HL-60 (cell line): ENCODE data around the gene UHRF1.

Experiments used
- DNase-seq, 2 experiments: peaks; one replicate each; pipeline ENCODE4 v3.0.0-alpha.2; 2010 to 2020; ENCODE audit warnings: low read depth in 1 of 2, low spot score in 1 of 2
- H3K27ac ChIP-seq: fragments of 250-450 bp; sonication (Bioruptor Pico); replicated peaks from 2 replicates; pipeline ENCODE4 v1.5.1; 2020; ENCODE audit warnings: mild to moderate bottlenecking, moderate library complexity
- H3K27me3 ChIP-seq: fragments of 250-450 bp; sonication (Bioruptor Pico); 2 replicates; pipeline ENCODE4 v1.5.1; 2021; ENCODE audit warnings: mild to moderate bottlenecking, moderate library complexity; ENCODE audit not compliant: insufficient read depth, poor library complexity, severe bottlenecking
- H3K4me3 ChIP-seq: replicated peaks from 2 replicates; pipeline ENCODE4 v1.5.1; 2011; ENCODE audit warnings: mild to moderate bottlenecking, control low read depth, low read length; ENCODE audit not compliant: insufficient read depth
- CTCF ChIP-seq: IDR thresholded peaks from one replicate; pipeline ENCODE4 v1.5.1; 2011; ENCODE audit warnings: low read length, control low read depth, inconsistent platforms; ENCODE audit not compliant: insufficient read depth
- GABPA ChIP-seq: IDR thresholded peaks from 2 replicates; pipeline ENCODE4 v1.6.1; 2012; ENCODE audit warnings: low read depth
- POLR2AphosphoS5 ChIP-seq: IDR thresholded peaks from 2 replicates; pipeline ENCODE4 v1.6.1; 2012; ENCODE audit warnings: low read depth
- SPI1 ChIP-seq: IDR thresholded peaks from 2 replicates; pipeline ENCODE4 v1.6.1; 2012; ENCODE audit warnings: low read depth, mild to moderate bottlenecking, borderline replicate concordance
- TF ChIP-seq, protein P1 (sequence below): IDR thresholded peaks from 2 replicates; pipeline ENCODE4 v1.6.1; 2012; ENCODE audit warnings: low read depth; ENCODE audit not compliant: insufficient replicate concordance

Gene UHRF1

GRCh38 chr19:4906963-4907362 is 2.3 kb upstream of the UHRF1 start:
- no peaks in the 10 kb centered on the region for H3K27me3 ChIP-seq
- TF ChIP-seq CTCF (no peak), GABPA (no peak), POLR2AphosphoS5 (no peak), SPI1 (no peak)
- TF ChIP-seq, protein P1, sequence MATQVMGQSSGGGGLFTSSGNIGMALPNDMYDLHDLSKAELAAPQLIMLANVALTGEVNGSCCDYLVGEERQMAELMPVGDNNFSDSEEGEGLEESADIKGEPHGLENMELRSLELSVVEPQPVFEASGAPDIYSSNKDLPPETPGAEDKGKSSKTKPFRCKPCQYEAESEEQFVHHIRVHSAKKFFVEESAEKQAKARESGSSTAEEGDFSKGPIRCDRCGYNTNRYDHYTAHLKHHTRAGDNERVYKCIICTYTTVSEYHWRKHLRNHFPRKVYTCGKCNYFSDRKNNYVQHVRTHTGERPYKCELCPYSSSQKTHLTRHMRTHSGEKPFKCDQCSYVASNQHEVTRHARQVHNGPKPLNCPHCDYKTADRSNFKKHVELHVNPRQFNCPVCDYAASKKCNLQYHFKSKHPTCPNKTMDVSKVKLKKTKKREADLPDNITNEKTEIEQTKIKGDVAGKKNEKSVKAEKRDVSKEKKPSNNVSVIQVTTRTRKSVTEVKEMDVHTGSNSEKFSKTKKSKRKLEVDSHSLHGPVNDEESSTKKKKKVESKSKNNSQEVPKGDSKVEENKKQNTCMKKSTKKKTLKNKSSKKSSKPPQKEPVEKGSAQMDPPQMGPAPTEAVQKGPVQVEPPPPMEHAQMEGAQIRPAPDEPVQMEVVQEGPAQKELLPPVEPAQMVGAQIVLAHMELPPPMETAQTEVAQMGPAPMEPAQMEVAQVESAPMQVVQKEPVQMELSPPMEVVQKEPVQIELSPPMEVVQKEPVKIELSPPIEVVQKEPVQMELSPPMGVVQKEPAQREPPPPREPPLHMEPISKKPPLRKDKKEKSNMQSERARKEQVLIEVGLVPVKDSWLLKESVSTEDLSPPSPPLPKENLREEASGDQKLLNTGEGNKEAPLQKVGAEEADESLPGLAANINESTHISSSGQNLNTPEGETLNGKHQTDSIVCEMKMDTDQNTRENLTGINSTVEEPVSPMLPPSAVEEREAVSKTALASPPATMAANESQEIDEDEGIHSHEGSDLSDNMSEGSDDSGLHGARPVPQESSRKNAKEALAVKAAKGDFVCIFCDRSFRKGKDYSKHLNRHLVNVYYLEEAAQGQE: no peak
- H3K27ac ChIP-seq: no peak overlapping the region
- no peak overlapping the region for H3K4me3 ChIP-seq
- DNase-seq: no peak

DNA sequence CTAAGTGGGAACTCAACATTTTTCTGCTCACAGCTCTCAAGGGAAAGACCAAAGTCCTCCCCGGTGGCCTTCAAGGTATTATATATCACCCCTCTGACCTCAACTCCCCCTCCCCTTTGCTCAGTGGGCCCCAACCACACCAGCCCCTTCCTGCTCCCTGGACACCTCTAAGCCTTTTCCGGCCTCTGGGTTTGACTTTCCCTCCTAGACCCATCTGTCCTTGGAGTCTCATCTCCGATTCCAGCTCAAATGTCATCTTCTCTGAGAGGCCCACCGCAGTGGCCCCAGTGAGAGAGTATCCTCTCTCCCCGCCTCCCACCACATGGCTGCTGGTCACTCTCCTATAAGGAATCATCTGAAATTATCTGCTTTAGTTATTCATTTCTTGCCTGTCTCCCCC is 941 bp upstream of the UHRF1 start:
- no peak for DNase-seq
- no peak for TF ChIP-seq POLR2AphosphoS5
- no peak for TF ChIP-seq CTCF
- TF ChIP-seq, protein P1: no peak
- no peak for TF ChIP-seq SPI1
- no peak for TF ChIP-seq GABPA
- no peak overlapping the region for H3K27ac ChIP-seq

DNA sequence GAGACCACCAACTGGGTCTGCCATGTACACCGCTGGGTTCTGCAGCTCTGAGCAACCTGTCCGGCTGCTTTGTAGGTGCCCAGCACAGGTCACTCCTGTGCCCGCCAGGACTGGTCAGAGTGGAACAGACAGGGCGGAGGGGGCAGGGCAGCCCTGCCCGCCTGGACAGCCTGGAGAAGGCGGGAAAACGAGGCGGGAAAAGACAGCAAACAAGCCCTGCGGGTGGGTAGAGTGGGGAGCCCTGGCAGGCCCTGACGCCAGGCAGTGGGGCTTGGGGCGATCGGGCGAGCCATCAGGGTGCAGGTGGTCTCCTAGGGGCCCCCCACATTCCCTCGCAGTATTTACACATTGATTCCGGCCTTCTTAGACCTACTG is 533 bp upstream of the UHRF1 start:
- Histone ChIP-seq H3K27ac (peak overlapping the region; percentile 86), H3K27me3 (no peaks in the 10 kb centered on the region), H3K4me3 (no peak overlapping the region)
- DNase-seq: no peak
- TF ChIP-seq, protein P1: no peak
- TF ChIP-seq POLR2AphosphoS5: no peak
- TF ChIP-seq CTCF: no peak
- no peak for TF ChIP-seq SPI1
- no peak for TF ChIP-seq GABPA

More for the DNA sequence above, 941 bp upstream of the UHRF1 start:
- Histone ChIP-seq H3K4me3 (no peak overlapping the region), H3K27me3 (no peaks in the 10 kb centered on the region)
